ENCODE data around the gene ASB18. TPM values are rescaled to one million over a fixed set of nuclear protein-coding genes. Genes with fewer than 3 reads are reported as not detected.

The ASB18 gene
- total and polyA plus RNA-seq, 2 of the 8 experiments (the other 6 are each of a cell fraction or from before 2014, with no cell fraction given): not detected

- Histone ChIP-seq H3K14ac (ENCODE audit: insufficient read length) (no peak overlapping the region), H2BK20ac (ENCODE audit: low read length) (no peak overlapping the region), H2BK5ac (ENCODE audit: low read depth, low read length) (no peak overlapping the region), H3K23ac (ENCODE audit: insufficient read length) (no peak overlapping the region), H3K27me3 (replicated peaks in 1 of 4; ENCODE audit: control insufficient read depth in 3 of 4, extremely low read depth in 1 of 4, insufficient read depth in 3 of 4, low read length in 3 of 4) (no peaks in the 10 kb centered on the region), H3K27ac (ENCODE audit: low read depth, low read length) (no peak overlapping the region), H2BK12ac (ENCODE audit: low read depth, low read length) (no peak overlapping the region), H2AFZ (ENCODE audit: low read length) (no peak overlapping the region), H3K9ac (replicated peaks in 1 of 4; ENCODE audit: extremely low read depth in 1 of 4, low read depth in 3 of 4, low read length in 3 of 4) (no peak overlapping the region), H3K4ac (replicated peaks; ENCODE audit: insufficient read length, low read depth, low read length) (no peak overlapping the region), H3K36me3 (ENCODE audit: control insufficient read depth in 2 of 4, insufficient read depth in 4 of 4, low read length in 3 of 4) (no peaks in the 10 kb centered on the region), H3K4me1 (replicated peaks in 1 of 4; ENCODE audit: control insufficient read depth in 3 of 4, insufficient read depth in 4 of 4, low read length in 3 of 4) (no peaks in the 10 kb centered on the region), H3K56ac (replicated peaks; ENCODE audit: insufficient read length, low read depth, low read length) (no peak overlapping the region), H4K20me1 (replicated peaks in 1 of 2; ENCODE audit: control insufficient read depth in 1 of 2, insufficient read depth in 2 of 2, low read length in 2 of 2) (no peaks in the 10 kb centered on the region), H4K91ac (replicated peaks; ENCODE audit: insufficient read length, low read length) (no peak overlapping the region), H3K4me3 (ENCODE audit: extremely low read depth in 1 of 4, insufficient read depth in 2 of 4, low read depth in 3 of 4, low read length in 4 of 4) (no peak overlapping the region), H2BK120ac (replicated peaks; ENCODE audit: low read depth, low read length) (no peak overlapping the region), H3K9me3 (ENCODE audit: insufficient read depth in 2 of 2, low read depth in 1 of 2, low read length in 1 of 2) (no peaks in the 10 kb centered on the region), H2BK15ac (ENCODE audit: low read length) (no peak overlapping the region), H4K8ac (ENCODE audit: extremely low read depth, insufficient read depth, low read length) (no peak overlapping the region), H4K5ac (ENCODE audit: insufficient read length, low read depth, low read length) (no peak overlapping the region), H3K23me2 (ENCODE audit: low read depth, low read length) (no peaks in the 10 kb centered on the region), H2AK5ac (ENCODE audit: low read depth, low read length) (no peak overlapping the region), H3K4me2 (ENCODE audit: insufficient read depth in 1 of 2, low read depth in 2 of 2, low read length in 2 of 2) (no peak overlapping the region), H3K18ac (ENCODE audit: extremely low read depth, low read length) (no peak overlapping the region; the same call in 1 of the 2 replicates), H3K79me1 (ENCODE audit: low read depth, low read length) (no peaks in the 10 kb centered on the region), H3K79me2 (ENCODE audit: control insufficient read depth in 1 of 2, insufficient read depth in 2 of 2, low read length in 2 of 2) (no peaks in the 10 kb centered on the region)
- TF ChIP-seq TEAD4 (IDR thresholded peaks at IDR 0.05; ENCODE audit: low read depth, low read length) (no peak), KDM1A (IDR thresholded peaks at IDR 0.05; ENCODE audit: borderline replicate concordance, low read length) (no peak), CHD1 (IDR thresholded peaks at IDR 0.05; ENCODE audit: low read depth, low read length) (no peak), TCF12 (IDR thresholded peaks at IDR 0.05; ENCODE audit: low read depth, low read length) (no peak), ZNF274 (IDR thresholded peaks at IDR 0.05; ENCODE audit: borderline replicate concordance, extremely low read depth, low read length) (no peak), POU5F1 (IDR thresholded peaks at IDR 0.05; ENCODE audit: low read depth, low read length) (no peak)
- ChIA-PET CTCF (ENCODE audit: partially characterized antibody) (interaction anchor here (0.6 to 1.2 kb wide), 2 partner anchors 9 to 25 kb away, joined by 3 to 4 read pairs; no protein-coding TSS in a partner anchor), POLR2A (ENCODE audit: partially characterized antibody) (no interaction called here)
- FAIRE-seq (no peak), DNase-seq (ENCODE audit: low read depth in 1 of 2, low spot score in 2 of 2) (no peak)
- 91% methylated on average over 7 of the region's 7 CpGs; no CpG with 5 or more reads in 1 of the 2 experiments for WGBS, 2 experiments (ENCODE audit: extremely low coverage in 1 of 2, insufficient coverage in 1 of 2, insufficient read length in 1 of 2, insufficient replicate concordance in 2 of 2, low coverage in 1 of 2, low lambda C conversion rate in 2 of 2, missing lambda C conversion rate in 1 of 2)
These were observed 22.8 kb upstream of the ASB18 start for GRCh38 chr2:236286873-236287545.

Data from H1 (cell line).